OCI-LY3 (cell line): ENCODE data around the gene ANKRD18A.
"Not testable (repeated sequence)": the region's sequence is repeated elsewhere in the genome, so short reads cannot be mapped to it uniquely, and the experiment has no call there.

Experiments
- CTCF ChIP-seq: fragments of 200-600, 300-600 bp; sonication (generic); IDR thresholded peaks from 2 replicates; pipeline ENCODE4 v1.5.1; 2014; ENCODE audit warnings: antibody characterized with exemption, low read length, low read depth
- EZH2phosphoT487 ChIP-seq: fragments of 200-600 bp; shearing (Covaris generic); IDR thresholded peaks from 2 replicates; pipeline ENCODE4 v1.6.1; 2018; ENCODE audit warnings: antibody characterized with exemption, mixed run types, low read depth

DNA sequence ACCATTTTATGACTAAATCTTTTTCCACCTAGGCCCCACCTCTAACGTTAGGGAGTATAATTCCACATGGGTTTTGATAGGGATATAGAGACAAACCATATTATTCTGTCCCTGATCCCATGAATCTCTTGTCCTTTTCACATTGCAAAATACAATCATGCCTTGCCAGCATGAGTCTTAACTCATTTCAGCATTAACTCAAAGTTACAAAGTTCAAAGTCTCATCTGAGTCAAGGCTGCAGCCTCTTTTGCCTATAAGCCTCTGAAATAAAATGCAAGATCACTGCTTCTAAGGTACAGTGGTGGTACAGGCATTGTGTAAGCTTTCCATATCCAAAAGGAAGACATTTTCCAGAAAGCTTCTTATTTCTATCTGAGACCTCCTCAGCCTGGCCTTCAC, 54.3 kb downstream of the ANKRD18A start:
- TF ChIP-seq CTCF, EZH2phosphoT487: not testable (repeated sequence)
